ENCODE results near the gene SFSWAP. TPM values are rescaled to one million over a fixed set of nuclear protein-coding genes. Genes with fewer than 3 reads are reported as not detected.
A peak's percentile ranks its signal among the peaks of the same experiment; 100 is the strongest.
"Not testable (repeated sequence)": the region's sequence is repeated elsewhere in the genome, so short reads cannot be mapped to it uniquely, and the experiment has no call there.

The SFSWAP gene
- total RNA-seq, 1 donor from 2014 or later = 18.2 TPM

GRCh38 chr12:131806674-131807073, 95.8 kb downstream of the SFSWAP start:
- peak; percentile 76 for FAIRE-seq
- DNase-seq (ENCODE audit: low read depth) = no peak
- Histone ChIP-seq H3K36me3 (ENCODE audit: control insufficient read depth, insufficient read depth, low read length) (peaks cover 2% of the 10 kb centered on the region), H3K4me3 (ENCODE audit: low read depth, low read length) (no peak overlapping the region), H3K27me3 (ENCODE audit: control insufficient read depth, insufficient read depth, low read length) (no peaks in the 10 kb centered on the region)
- TF ChIP-seq CTCF (IDR thresholded peaks at IDR 0.05; ENCODE audit: insufficient read depth, low read length, severe bottlenecking) = no peak

GRCh38 chr12:131808744-131809371, 98.0 kb downstream of the SFSWAP start:
- Histone ChIP-seq H3K27me3 (ENCODE audit: control insufficient read depth, insufficient read depth, low read length) (no peaks in the 10 kb centered on the region), H3K4me3 (ENCODE audit: low read depth, low read length) (peak overlapping the region; percentile 10)

GRCh38 chr12:131809476-131810254, 98.8 kb downstream of the SFSWAP start:
- FAIRE-seq; H3K36me3 ChIP-seq (ENCODE audit: control insufficient read depth, insufficient read depth, low read length); DNase-seq (ENCODE audit: low read depth); H3K27me3 ChIP-seq (ENCODE audit: control insufficient read depth, insufficient read depth, low read length); H3K4me3 ChIP-seq (ENCODE audit: low read depth, low read length): not testable (repeated sequence)

More at GRCh38 chr12:131808744-131809371, 98.0 kb downstream of the SFSWAP start:
- no peak for TF ChIP-seq CTCF (IDR thresholded peaks at IDR 0.05; ENCODE audit: insufficient read depth, low read length, severe bottlenecking)
- DNase-seq (ENCODE audit: low read depth) = no peak
- no peak for FAIRE-seq
- no peaks in the 10 kb centered on the region for H3K36me3 ChIP-seq (ENCODE audit: control insufficient read depth, insufficient read depth, low read length)

GRCh38 chr12:131810726-131811125, 99.8 kb downstream of the SFSWAP start:
- no peak for FAIRE-seq
- DNase-seq (ENCODE audit: low read depth) = no peak
- Histone ChIP-seq H3K27me3 (ENCODE audit: control insufficient read depth, insufficient read depth, low read length) (no peaks in the 10 kb centered on the region), H3K36me3 (ENCODE audit: control insufficient read depth, insufficient read depth, low read length) (no peaks in the 10 kb centered on the region), H3K4me3 (ENCODE audit: low read depth, low read length) (no peak overlapping the region)
- no peak for TF ChIP-seq CTCF (IDR thresholded peaks at IDR 0.05; ENCODE audit: insufficient read depth, low read length, severe bottlenecking)

GRCh38 chr12:131815131-131815530, 104.2 kb downstream of the SFSWAP start:
- FAIRE-seq (no peak), DNase-seq (ENCODE audit: low read depth) (no peak)
- H3K36me3 ChIP-seq (ENCODE audit: control insufficient read depth, insufficient read depth, low read length) = no peaks in the 10 kb centered on the region
- no peaks in the 10 kb centered on the region for H3K27me3 ChIP-seq (ENCODE audit: control insufficient read depth, insufficient read depth, low read length)
- TF ChIP-seq CTCF (IDR thresholded peaks at IDR 0.05; ENCODE audit: insufficient read depth, low read length, severe bottlenecking) = no peak
- no peak overlapping the region for H3K4me3 ChIP-seq (ENCODE audit: low read depth, low read length)

- FAIRE-seq = no peak
- H3K4me3 ChIP-seq (ENCODE audit: low read depth, low read length) = no peak overlapping the region
Measured at GRCh38 chr12:131816495-131816894, 105.6 kb downstream of the SFSWAP start.

More at GRCh38 chr12:131816495-131816894, 105.6 kb downstream of the SFSWAP start:
- Histone ChIP-seq H3K27me3 (ENCODE audit: control insufficient read depth, insufficient read depth, low read length) (no peaks in the 10 kb centered on the region), H3K36me3 (ENCODE audit: control insufficient read depth, insufficient read depth, low read length) (no peaks in the 10 kb centered on the region)
- TF ChIP-seq CTCF (IDR thresholded peaks at IDR 0.05; ENCODE audit: insufficient read depth, low read length, severe bottlenecking) = no peak
- no peak for DNase-seq (ENCODE audit: low read depth)
